Endodermal cell (in vitro differentiated cells): ENCODE data around the gene MED17. TPM values are rescaled to one million over a fixed set of nuclear protein-coding genes. Genes with fewer than 3 reads are reported as not detected.

ENCODE experiments used
- DNase-seq: peaks from one replicate; pipeline ENCODE4 v3.0.0-alpha.2; 2017
- H3K27ac ChIP-seq: 2 replicates; pipeline ENCODE4 v1.5.1; 2013; ENCODE audit warnings: mild to moderate bottlenecking, low read depth, low read length, moderate library complexity
- H3K27me3 ChIP-seq: 2 replicates; pipeline ENCODE4 v1.6.1; 2013; ENCODE audit warnings: mild to moderate bottlenecking, low read length, moderate library complexity; ENCODE audit not compliant: insufficient read depth, control insufficient read depth, poor library complexity, severe bottlenecking
- H3K36me3 ChIP-seq: 2 replicates; pipeline ENCODE4 v1.7.0; 2013; ENCODE audit warnings: mild to moderate bottlenecking, low read length, moderate library complexity; ENCODE audit not compliant: control insufficient read depth, insufficient read depth
- H3K4me1 ChIP-seq: one replicate; pipeline ENCODE4 v1.7.0; 2013; ENCODE audit warnings: low read length; ENCODE audit not compliant: control insufficient read depth, insufficient read depth
- H3K4me3 ChIP-seq: 2 replicates; pipeline ENCODE4 v1.5.1; 2013; ENCODE audit warnings: mild to moderate bottlenecking, low read length, moderate library complexity
- H3K9ac ChIP-seq: 2 replicates; pipeline ENCODE4 v1.6.1; 2013; ENCODE audit warnings: mild to moderate bottlenecking, low read length, moderate library complexity; ENCODE audit not compliant: poor library complexity, severe bottlenecking; ENCODE audit errors: extremely low read depth
- H3K9me3 ChIP-seq: 2 replicates; pipeline ENCODE4 v1.6.1; 2013; ENCODE audit warnings: mild to moderate bottlenecking, low read length, moderate library complexity; ENCODE audit not compliant: control insufficient read depth
- H3K27ac Mint-ChIP-seq: 2 replicates; pipeline ENCODE4 v1.8.0; 2020; ENCODE audit warnings: mixed read lengths
- H3K27me3 Mint-ChIP-seq: 2 replicates; pipeline ENCODE4 v1.8.0; 2021; ENCODE audit warnings: mild to moderate bottlenecking, mixed read lengths; ENCODE audit not compliant: insufficient read depth
- H3K36me3 Mint-ChIP-seq: 2 replicates; pipeline ENCODE4 v1.8.0; 2020; ENCODE audit warnings: low read depth, mixed read lengths
- H3K4me1 Mint-ChIP-seq: 2 replicates; pipeline ENCODE4 v1.8.0; 2020; ENCODE audit warnings: mixed read lengths
- H3K4me3 Mint-ChIP-seq: 2 replicates; pipeline ENCODE4 v1.8.0; 2020; ENCODE audit warnings: mild to moderate bottlenecking, moderate library complexity, mixed read lengths
- H3K9me3 Mint-ChIP-seq: 2 replicates; pipeline ENCODE4 v1.8.0; 2020; ENCODE audit warnings: mild to moderate bottlenecking, mixed read lengths
- CTCF ChIP-seq: fragments of 200-600 bp; sonication (generic); conservative IDR thresholded peaks from 2 replicates; pipeline ENCODE4 v1.5.0; 2021; ENCODE audit warnings: antibody characterized with exemption, mild to moderate bottlenecking
- WGBS, 2 experiments: methylation state at CpG; one replicate each; pipeline versions ENCODE4 v1.1.5 to v1.1.7; 2013; ENCODE audit warnings: missing lambda C conversion rate in 2 of 2, mixed read lengths in 1 of 2; ENCODE audit not compliant: insufficient coverage in 1 of 2, insufficient read length in 1 of 2; 5-methylcytosine and 5-hydroxymethylcytosine counted together
- total RNA-seq, 2 donors: library from RNA; stranded (reverse); fragmentation: NEBNext Ultra II Directional in 1 of 2; extraction: Animal tissue kit (Norgen Biotek cat#: 25700) in 1 of 2; gene quantifications; 2 replicates in 1 of 2; 3 replicates in 1 of 2; pipeline ENCODE4 v1.2.1, GENCODE V29; 2021

Gene MED17
- total RNA-seq, 2 donors from 2014 or later: 40.6 to 46.2 TPM

GRCh38 chr11:93844568-93844967, 60.5 kb downstream of the MED17 start:
- no peak for DNase-seq
- Histone ChIP-seq H3K4me1 (no peaks in the 10 kb centered on the region), H3K27me3 (no peaks in the 10 kb centered on the region), H3K4me3 (no peak overlapping the region), H3K9me3 (no peaks in the 10 kb centered on the region), H3K9ac (no peak overlapping the region), H3K27ac (no peak overlapping the region), H3K36me3 (no peaks in the 10 kb centered on the region)
- no peaks in the 10 kb centered on the region for H3K9me3 Mint-ChIP-seq
- no peak overlapping the region for H3K4me3 Mint-ChIP-seq
- peaks cover 17% of the 10 kb centered on the region for H3K4me1 Mint-ChIP-seq
- no peak overlapping the region for H3K27ac Mint-ChIP-seq
- H3K36me3 Mint-ChIP-seq: no peaks in the 10 kb centered on the region
- TF ChIP-seq CTCF: no peak
- no peaks in the 10 kb centered on the region for H3K27me3 Mint-ChIP-seq
- WGBS, 2 experiments: 71 to 77% methylated on average over 7 of the region's 7 CpGs

- 80 to 86% methylated on average over 7 to 8 of the region's 8 CpGs for WGBS, 2 experiments
- Histone ChIP-seq H3K9me3 (no peaks in the 10 kb centered on the region), H3K36me3 (no peaks in the 10 kb centered on the region), H3K27me3 (no peaks in the 10 kb centered on the region), H3K27ac (no peak overlapping the region), H3K9ac (no peak overlapping the region), H3K4me1 (no peaks in the 10 kb centered on the region), H3K4me3 (no peak overlapping the region)
- no peaks in the 10 kb centered on the region for H3K27me3 Mint-ChIP-seq
- H3K4me1 Mint-ChIP-seq: peaks cover 16% of the 10 kb centered on the region
- no peak overlapping the region for H3K4me3 Mint-ChIP-seq
- no peak for TF ChIP-seq CTCF
- H3K27ac Mint-ChIP-seq: no peak overlapping the region
- no peaks in the 10 kb centered on the region for H3K36me3 Mint-ChIP-seq
- H3K9me3 Mint-ChIP-seq: no peaks in the 10 kb centered on the region
- DNase-seq: peak; percentile 17
These were observed 61.4 kb downstream of the MED17 start for GRCh38 chr11:93845181-93846092.

DNA sequence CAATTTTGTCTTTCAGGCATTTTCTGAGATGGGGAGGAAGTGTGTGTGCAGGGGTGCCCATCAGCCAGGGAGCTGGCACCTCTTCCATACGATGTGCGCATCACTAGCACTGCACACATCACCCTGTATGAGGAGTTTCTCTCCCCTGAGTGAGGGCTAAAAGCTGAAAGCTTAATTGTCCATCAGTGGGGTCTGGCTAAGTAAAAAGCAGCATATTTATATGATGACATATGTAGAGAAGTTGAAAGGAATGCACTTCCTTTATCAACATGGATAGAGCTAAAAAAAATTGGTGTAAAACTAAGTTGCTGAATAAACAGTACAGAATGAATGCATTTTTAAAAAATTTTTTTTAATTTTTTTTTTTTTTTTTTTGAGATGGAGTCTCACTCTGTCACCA, 62.3 kb downstream of the MED17 start:
- H3K9ac ChIP-seq: no peak overlapping the region
- Mint-ChIP-seq H3K27ac (no peak overlapping the region), H3K4me3 (no peak overlapping the region), H3K4me1 (peaks cover 8% of the 10 kb centered on the region), H3K36me3 (no peaks in the 10 kb centered on the region), H3K9me3 (no peaks in the 10 kb centered on the region), H3K27me3 (no peaks in the 10 kb centered on the region)
- H3K9me3 ChIP-seq: no peaks in the 10 kb centered on the region
- H3K36me3 ChIP-seq: no peaks in the 10 kb centered on the region
- no peak for TF ChIP-seq CTCF
- DNase-seq: no peak
- no peak overlapping the region for H3K27ac ChIP-seq
- WGBS, 2 experiments: 89% methylated on average over 2 of the region's 2 CpGs; no CpG with 5 or more reads in 1 of the 2 experiments
- no peaks in the 10 kb centered on the region for H3K27me3 ChIP-seq
- no peak overlapping the region for H3K4me3 ChIP-seq
- H3K4me1 ChIP-seq: no peaks in the 10 kb centered on the region
